Muscle layer of duodenum (tissue), 2 donors: Measurements from ENCODE around the gene KCNIP1.

Experiments
- H3K27ac ChIP-seq: one replicate; pipeline ENCODE4 v1.7.0; 2013; ENCODE audit warnings: mild to moderate bottlenecking, low read length
- H3K27me3 ChIP-seq: one replicate; pipeline ENCODE4 v1.7.0; 2013; ENCODE audit warnings: low read depth, mild to moderate bottlenecking, control low read depth, low read length
- H3K36me3 ChIP-seq, 2 donors: one replicate each; pipeline ENCODE4 v1.7.0; 2013; ENCODE audit warnings: low read length in 2 of 2, control low read depth in 1 of 2, mild to moderate bottlenecking in 1 of 2; ENCODE audit not compliant: insufficient read depth in 2 of 2, control insufficient read depth in 1 of 2
- H3K4me1 ChIP-seq, 2 donors: one replicate each; pipeline ENCODE4 v1.7.0; 2013; ENCODE audit warnings: low read length in 2 of 2, mild to moderate bottlenecking in 2 of 2, control low read depth in 1 of 2, moderate library complexity in 1 of 2; ENCODE audit not compliant: insufficient read depth in 2 of 2, control insufficient read depth in 1 of 2
- H3K4me3 ChIP-seq, 2 donors: one replicate each; pipeline ENCODE4 v1.7.0; 2013; ENCODE audit warnings: low read length in 2 of 2, low read depth in 1 of 2, mild to moderate bottlenecking in 1 of 2
- H3K9me3 ChIP-seq, 2 donors: one replicate each; pipeline ENCODE4 v1.7.0; 2013; ENCODE audit warnings: low read length in 2 of 2, control low read depth in 1 of 2, mild to moderate bottlenecking in 1 of 2; ENCODE audit not compliant: control insufficient read depth in 1 of 2
- donor health status: healthy.

KCNIP1 gene

DNA sequence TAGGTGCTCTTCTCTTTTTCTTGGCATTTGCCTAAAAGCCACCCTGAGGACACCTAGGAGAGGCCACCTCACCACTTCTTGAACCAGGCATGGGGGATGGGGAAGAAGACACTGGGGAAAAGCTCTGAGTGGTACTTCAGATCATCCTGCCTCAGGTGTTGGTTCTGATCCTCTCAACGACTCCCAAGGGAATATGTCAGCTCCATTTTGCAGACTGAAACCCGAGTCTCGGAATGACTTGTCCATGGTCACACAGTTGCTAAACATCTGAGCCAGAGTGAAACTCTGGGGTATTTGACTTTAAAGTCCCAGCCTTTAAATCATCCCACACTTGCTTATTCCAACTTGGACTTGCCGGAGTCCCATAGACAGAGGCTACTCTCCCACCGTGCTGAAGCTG lies 159.1 kb downstream of the KCNIP1 start:
- H3K9me3 ChIP-seq, result no peaks in the 10 kb centered on the region
- H3K27ac ChIP-seq, result no peak overlapping the region

DNA sequence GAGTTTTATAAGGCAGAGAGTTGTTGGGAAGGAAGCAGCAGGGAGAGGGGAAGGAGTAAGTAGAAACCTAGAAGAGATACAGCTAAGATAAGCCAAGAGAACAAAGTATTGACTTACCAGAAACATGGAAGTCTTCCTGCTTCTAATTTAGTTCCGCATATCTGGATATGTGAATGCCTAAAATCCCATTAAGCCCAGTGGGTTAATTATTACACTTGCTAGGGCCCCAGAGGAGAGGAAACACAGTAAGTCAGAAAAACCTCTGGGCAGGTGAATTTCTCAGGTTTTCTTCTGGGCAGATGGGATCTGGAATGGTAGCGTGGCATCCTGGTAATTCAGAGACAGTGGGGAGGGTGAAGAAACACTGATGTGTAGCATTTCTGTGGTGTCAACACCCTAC lies 175.0 kb downstream of the KCNIP1 start:
- H3K4me1 ChIP-seq, result peaks cover 0 to 5% of the 10 kb centered on the region in 2 donors
- H3K27ac ChIP-seq, result no peak overlapping the region
- no peaks in the 10 kb centered on the region for H3K9me3 ChIP-seq
- H3K4me3 ChIP-seq, result no peak overlapping the region
- H3K27me3 ChIP-seq, result no peaks in the 10 kb centered on the region
- H3K36me3 ChIP-seq, result no peaks in the 10 kb centered on the region

More for the DNA sequence above, 159.1 kb downstream of the KCNIP1 start:
- H3K4me1 ChIP-seq, result no peaks in the 10 kb centered on the region
- no peaks in the 10 kb centered on the region for H3K36me3 ChIP-seq
- no peak overlapping the region for H3K4me3 ChIP-seq
- no peaks in the 10 kb centered on the region for H3K27me3 ChIP-seq

- no peaks in the 10 kb centered on the region for H3K36me3 ChIP-seq
- no peaks in the 10 kb centered on the region for H3K27me3 ChIP-seq
- H3K4me3 ChIP-seq, result peak overlapping the region; percentile 19 to 26
- H3K27ac ChIP-seq, result no peak overlapping the region
- peaks cover 0 to 5% of the 10 kb centered on the region in 2 donors for H3K4me1 ChIP-seq
- H3K9me3 ChIP-seq, result no peaks in the 10 kb centered on the region
Measured at GRCh38 chr5:170681013-170681433, 177.2 kb downstream of the KCNIP1 start.

GRCh38 chr5:170691657-170692056 lies 187.8 kb downstream of the KCNIP1 start:
- Histone ChIP-seq H3K9me3 (no peaks in the 10 kb centered on the region), H3K4me3 (no peak overlapping the region), H3K27ac (no peak overlapping the region), H3K36me3 (no peaks in the 10 kb centered on the region), H3K4me1 (no peaks in the 10 kb centered on the region), H3K27me3 (no peaks in the 10 kb centered on the region)

- H3K27ac ChIP-seq, result no peak overlapping the region
- no peak overlapping the region for H3K4me3 ChIP-seq
- peaks cover 6% of the 10 kb centered on the region for H3K27me3 ChIP-seq
- H3K4me1 ChIP-seq, result no peaks in the 10 kb centered on the region
- H3K36me3 ChIP-seq, result no peaks in the 10 kb centered on the region
- no peaks in the 10 kb centered on the region for H3K9me3 ChIP-seq
Measured at GRCh38 chr5:170693701-170694100, 189.9 kb downstream of the KCNIP1 start.

DNA sequence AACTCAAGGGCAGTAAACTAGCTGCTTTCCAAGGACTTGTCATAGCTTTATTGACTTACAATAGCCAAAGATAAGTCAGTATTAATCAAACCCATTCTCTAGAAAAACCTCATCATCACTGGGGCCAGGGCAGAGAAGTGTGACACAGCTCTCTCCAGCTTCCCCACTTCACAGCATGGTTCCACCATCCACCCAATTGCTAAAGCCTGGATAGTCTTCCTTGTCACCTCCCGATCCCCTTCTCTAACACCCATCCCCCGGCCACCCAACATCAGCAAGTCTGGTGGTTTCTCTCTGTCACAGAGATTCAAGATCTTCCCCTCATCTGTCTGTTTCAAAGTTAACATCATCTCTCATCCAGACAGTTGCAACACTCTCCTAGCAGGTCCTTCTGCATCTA lies 191.1 kb downstream of the KCNIP1 start:
- H3K27me3 ChIP-seq, result peaks cover 6% of the 10 kb centered on the region
- no peaks in the 10 kb centered on the region for H3K4me1 ChIP-seq
- H3K36me3 ChIP-seq, result no peaks in the 10 kb centered on the region
- no peaks in the 10 kb centered on the region for H3K9me3 ChIP-seq
- H3K27ac ChIP-seq, result no peak overlapping the region
- no peak overlapping the region for H3K4me3 ChIP-seq

GRCh38 chr5:170697031-170697430 lies 193.2 kb downstream of the KCNIP1 start:
- H3K27ac ChIP-seq, result no peak overlapping the region
- peaks cover 6% of the 10 kb centered on the region for H3K27me3 ChIP-seq

GRCh38 chr5:170700503-170700902 lies 196.7 kb downstream of the KCNIP1 start:
- Histone ChIP-seq H3K9me3 (no peaks in the 10 kb centered on the region), H3K4me3 (no peak overlapping the region), H3K27ac (no peak overlapping the region), H3K36me3 (no peaks in the 10 kb centered on the region), H3K27me3 (peaks cover 6% of the 10 kb centered on the region), H3K4me1 (no peaks in the 10 kb centered on the region)

More at GRCh38 chr5:170697031-170697430, 193.2 kb downstream of the KCNIP1 start:
- no peak overlapping the region for H3K4me3 ChIP-seq
- H3K36me3 ChIP-seq, result no peaks in the 10 kb centered on the region
- no peaks in the 10 kb centered on the region for H3K4me1 ChIP-seq
- H3K9me3 ChIP-seq, result no peaks in the 10 kb centered on the region

GRCh38 chr5:170701334-170701733 lies 197.5 kb downstream of the KCNIP1 start:
- no peak overlapping the region for H3K4me3 ChIP-seq
- no peak overlapping the region for H3K27ac ChIP-seq
- no peaks in the 10 kb centered on the region for H3K9me3 ChIP-seq
- H3K4me1 ChIP-seq, result no peaks in the 10 kb centered on the region
- peaks cover 6% of the 10 kb centered on the region for H3K27me3 ChIP-seq
- H3K36me3 ChIP-seq, result no peaks in the 10 kb centered on the region

- no peaks in the 10 kb centered on the region for H3K27me3 ChIP-seq
- no peak overlapping the region for H3K27ac ChIP-seq
- H3K4me3 ChIP-seq, result no peak overlapping the region
- H3K4me1 ChIP-seq, result no peaks in the 10 kb centered on the region
- H3K9me3 ChIP-seq, result no peaks in the 10 kb centered on the region
- no peaks in the 10 kb centered on the region for H3K36me3 ChIP-seq
Measured at GRCh38 chr5:170704417-170705192, 200.8 kb downstream of the KCNIP1 start.

DNA sequence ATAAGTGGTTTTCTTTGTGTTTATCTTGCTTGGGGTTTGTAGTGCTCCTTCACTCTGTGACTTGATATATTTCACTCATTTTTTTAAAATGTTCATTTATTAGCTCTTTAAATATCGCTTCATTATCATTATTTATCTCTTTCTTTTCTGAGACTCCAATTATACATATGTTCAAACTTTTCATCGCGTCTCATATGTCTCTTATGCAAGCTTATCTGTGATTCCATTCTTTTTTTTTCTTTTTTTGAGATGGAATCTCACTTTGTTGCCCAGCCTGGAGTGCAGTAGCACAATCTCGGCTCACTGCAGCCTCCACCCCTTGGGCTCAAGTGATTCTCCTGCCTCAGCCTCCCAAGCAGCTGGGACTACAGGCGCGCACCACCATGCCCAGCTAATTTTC lies 205.8 kb downstream of the KCNIP1 start:
- Histone ChIP-seq H3K4me3 (no peak overlapping the region), H3K9me3 (no peaks in the 10 kb centered on the region), H3K27me3 (no peaks in the 10 kb centered on the region), H3K27ac (no peak overlapping the region), H3K4me1 (no peaks in the 10 kb centered on the region), H3K36me3 (no peaks in the 10 kb centered on the region)

DNA sequence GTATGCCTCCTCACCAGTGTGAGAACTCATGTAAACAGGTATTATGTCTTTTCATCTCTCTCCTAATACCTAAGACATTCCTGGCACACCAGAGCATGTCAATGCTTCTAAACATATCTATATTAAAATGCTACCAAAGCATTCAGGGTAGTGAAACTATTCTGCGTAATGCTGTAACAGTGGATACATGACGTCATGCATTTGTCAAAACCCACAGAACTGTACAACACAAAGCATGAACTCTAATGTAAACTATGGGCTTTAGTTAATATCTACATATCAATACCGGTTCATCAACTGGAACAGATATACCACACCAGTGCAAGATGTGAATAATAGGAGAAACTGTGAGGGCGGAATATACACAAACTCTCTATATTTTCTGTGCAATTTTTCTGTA lies 207.5 kb downstream of the KCNIP1 start:
- Histone ChIP-seq H3K36me3 (no peaks in the 10 kb centered on the region), H3K27ac (no peak overlapping the region), H3K4me1 (no peaks in the 10 kb centered on the region), H3K9me3 (no peaks in the 10 kb centered on the region), H3K27me3 (no peaks in the 10 kb centered on the region), H3K4me3 (no peak overlapping the region)
